K562 (cell line): ENCODE data around the gene HBP1. TPM values are rescaled to one million over a fixed set of nuclear protein-coding genes. Genes with fewer than 3 reads are reported as not detected.

ENCODE experiments used
- ATAC-seq: fragments of 200-7000 bp; cut with Tn5 transposase; 3 replicates; pipeline ENCODE4 v1.9.1; 2020; ENCODE audit warnings: moderate library complexity
- BruUV-seq: library from RNA; stranded (reverse); fragments of 400-500 nt; replicated peaks from 2 replicates; lab custom pipeline; 2021; lab: Mats Ljungman, UMichigan
- CTCF ChIA-PET: fragments of 300-600 bp; formaldehyde crosslinking; extraction: SDS; loops from one replicate; lab custom pipeline; 2021; ENCODE audit warnings: low intra/inter-chr PET ratio; lab: Yijun Ruan, JAX
- POLR2A ChIA-PET: fragments of 300-600, 350-650 bp; sonication (Branson Sonifier 250); formaldehyde crosslinking; extraction: SDS; loops from one replicate; lab custom pipeline; 2021; ENCODE audit warnings: antibody characterized with exemption, inconsistent platforms; lab: Yijun Ruan, JAX
- DNase-seq, 4 experiments: peaks; one replicate each; pipeline versions ENCODE4 v3.0.0 to v3.0.0-alpha.2; 2011 to 2018; ENCODE audit warnings: low spot score in 3 of 4, mixed read lengths in 3 of 4; ENCODE audit errors: extremely low read depth in 1 of 4
- FAIRE-seq: peaks from 2 replicates; lab custom pipeline; 2011; peaks lifted over from hg19 to GRCh38; lab: Jason Lieb, UNC
- H2AFZ ChIP-seq: 2 replicates; pipeline ENCODE4 v1.6.0; 2011; ENCODE audit warnings: low read depth, low read length, control low read depth, inconsistent platforms
- H3K27ac ChIP-seq: fragments of 200-600 bp; 3 replicates; pipeline ENCODE4 v1.8.0; 2011; ENCODE audit warnings: low read depth, mild to moderate bottlenecking, control low read depth, inconsistent platforms, low read length, moderate library complexity, mixed read lengths; ENCODE audit errors: extremely low read depth
- H3K27me3 ChIP-seq, 2 experiments: fragments of 300-600 bp in 1 of 2; 2 replicates in 1 of 2; 3 replicates in 1 of 2; pipeline versions ENCODE4 v1.6.0 to v1.8.0; 2011; ENCODE audit warnings: inconsistent platforms in 2 of 2, low read length in 2 of 2, mild to moderate bottlenecking in 1 of 2, mixed read lengths in 1 of 2, moderate library complexity in 1 of 2; ENCODE audit not compliant: control insufficient read depth in 2 of 2, insufficient read depth in 2 of 2
- H3K36me3 ChIP-seq: fragments of 300-600 bp; 3 replicates; pipeline ENCODE4 v1.8.0; 2011; ENCODE audit warnings: mild to moderate bottlenecking, low read length, inconsistent platforms; ENCODE audit not compliant: control insufficient read depth, insufficient read depth
- H3K4me1 ChIP-seq, 2 experiments: fragments of 200-600 bp in 1 of 2; replicated peaks in 1 of 2; 2 replicates in 1 of 2; 3 replicates in 1 of 2; pipeline versions ENCODE4 v1.5.1 to v1.8.0; 2011; ENCODE audit warnings: inconsistent platforms in 2 of 2, low read length in 2 of 2, mild to moderate bottlenecking in 1 of 2, mixed read lengths in 1 of 2, moderate library complexity in 1 of 2; ENCODE audit not compliant: control insufficient read depth in 2 of 2, insufficient read depth in 2 of 2
- H3K4me2 ChIP-seq: 2 replicates; pipeline ENCODE4 v1.6.1; 2011; ENCODE audit warnings: low read length, control low read depth, inconsistent platforms, mixed read lengths; ENCODE audit not compliant: insufficient read depth
- H3K4me3 ChIP-seq: fragments of 200-600 bp; sonication (generic), shearing (Covaris generic); 2 replicates; pipeline ENCODE4 v1.5.1; 2016; ENCODE audit warnings: control low read depth, inconsistent platforms
- H3K79me2 ChIP-seq: fragments of 200-600 bp; 3 replicates; pipeline ENCODE4 v1.8.0; 2011; ENCODE audit warnings: low read length, inconsistent platforms; ENCODE audit not compliant: control insufficient read depth, insufficient read depth
- H3K9ac ChIP-seq, 2 experiments: 2 replicates each; pipeline versions ENCODE4 v1.6.0 to v1.6.1; 2011; ENCODE audit warnings: low read depth in 2 of 2, low read length in 2 of 2, control low read depth in 1 of 2, inconsistent platforms in 1 of 2, mild to moderate bottlenecking in 1 of 2, mixed read lengths in 1 of 2; ENCODE audit not compliant: insufficient read depth in 1 of 2
- H3K9me1 ChIP-seq: one replicate; pipeline ENCODE4 v1.6.0; 2011; ENCODE audit warnings: inconsistent platforms, mild to moderate bottlenecking, low read length, moderate library complexity; ENCODE audit not compliant: control insufficient read depth, insufficient read depth
- H3K9me3 ChIP-seq: replicated peaks from 2 replicates; pipeline ENCODE4 v1.5.1; 2011; ENCODE audit warnings: low read depth, low read length, inconsistent platforms; ENCODE audit not compliant: control insufficient read depth, insufficient read depth
- H4K20me1 ChIP-seq: replicated peaks from 2 replicates; pipeline ENCODE4 v1.6.1; 2011; ENCODE audit warnings: low read length, inconsistent platforms, mixed read lengths; ENCODE audit not compliant: control insufficient read depth, insufficient read depth
- C11orf30 ChIP-seq: fragments of 450-650 bp; IDR thresholded peaks from 2 replicates; pipeline ENCODE4 v1.6.1; 2016; ENCODE audit warnings: low read depth, mild to moderate bottlenecking
- MAFF ChIP-seq: IDR thresholded peaks from 2 replicates; pipeline ENCODE4 v1.6.1; 2012; ENCODE audit warnings: low read length, improper control_type of control experiment
- MAFK ChIP-seq: IDR thresholded peaks from 2 replicates; pipeline ENCODE4 v1.6.1; 2011; ENCODE audit warnings: low read length, improper control_type of control experiment
- RAD21 ChIP-seq, 2 experiments: fragments of 250-450 bp in 1 of 2; fragments of 450-650 bp in 1 of 2; sonication (Bioruptor Pico) in 1 of 2; formaldehyde crosslinking in 1 of 2; IDR thresholded peaks in 1 of 2; conservative IDR thresholded peaks in 1 of 2; 2 replicates each; pipeline versions ENCODE4 v1.4.0 to v1.8.0; 2020 to 2022; ENCODE audit warnings: mild to moderate bottlenecking in 2 of 2, moderate library complexity in 1 of 2
- SMC3 ChIP-seq: conservative IDR thresholded peaks from 2 replicates; pipeline ENCODE4 v1.6.1; 2011; ENCODE audit warnings: low read depth, low read length, improper control_type of control experiment; ENCODE audit not compliant: insufficient read depth
- SP1 ChIP-seq: sonication (generic); formaldehyde crosslinking; IDR thresholded peaks from 2 replicates; pipeline ENCODE4 v1.8.1; 2022; ENCODE audit warnings: mild to moderate bottlenecking, missing genetic modification reagents
- ZNF134 ChIP-seq: fragments of 250-450 bp; sonication (Bioruptor Pico); conservative IDR thresholded peaks from 2 replicates; pipeline ENCODE4 v1.4.0; 2020
- ZNF197 ChIP-seq: fragments of 200-800 bp; sonication (Bioruptor generic); IDR thresholded peaks from 2 replicates; pipeline ENCODE4 v1.6.1; 2016; ENCODE audit warnings: low read depth, missing genetic modification characterization, missing compliant biosample characterization
- ZNF316 ChIP-seq: fragments of 450-650 bp; IDR thresholded peaks from 2 replicates; pipeline ENCODE4 v1.6.1; 2016
- ZSCAN29 ChIP-seq: fragments of 450-650 bp; IDR thresholded peaks from 2 replicates; pipeline ENCODE4 v1.6.1; 2017
- WGBS: fragments of 100-300 bp; shearing (Covaris generic); methylation state at CpG from one replicate; pipeline ENCODE4 v1.1.6; 2016; ENCODE audit warnings: low coverage, mixed read lengths; ENCODE audit not compliant: insufficient coverage; ENCODE audit errors: missing lambda C conversion rate; 5-methylcytosine and 5-hydroxymethylcytosine counted together
- in situ Hi-C: fragments of 300-500 bp; cut with MboI; formaldehyde crosslinking; loops from 4 replicates; pipeline ENCODE4 v1.15.0; 2018; ENCODE audit warnings: inconsistent platforms, mixed read lengths
- intact Hi-C: fragments of 100-400 bp; cut with micrococcal nuclease; formaldehyde crosslinking; loops from 2 replicates; pipeline ENCODE4 v1.14.2; 2022
- polyA plus RNA-seq, 8 experiments: library from polyadenylated mRNA; depleted of rRNA in 4 of 8; stranded (reverse) in 5 of 8; unstranded in 3 of 8; fragments of >200 nt; fragmentation: Nextera tagmentation in 2 of 8; fragmentation: Illumina TruSeq in 1 of 8; extraction: Ambion mirVana in 2 of 8; extraction: Trizol in 1 of 8; gene quantifications; 2 replicates each; pipeline versions ENCODE4 v1.2.1 to v1.2.3, GENCODE V29; 2011 to 2014; ENCODE audit warnings: inconsistent platforms in 1 of 8, missing spikeins in 1 of 8
- total RNA-seq, 7 experiments: library from RNA; depleted of rRNA in 6 of 7; stranded (reverse); fragments of >200 nt in 6 of 7; fragmentation: Illumina TruSeq in 2 of 7; extraction: Trizol in 2 of 7; gene quantifications; 2 replicates each; pipeline versions ENCODE4 v1.2.1 to v1.2.3, GENCODE V29; 2011 to 2021; ENCODE audit warnings: low replicate concordance in 1 of 7
- TF ChIP-seq, protein P1 (sequence below), 3 experiments: IDR thresholded peaks in 2 of 3; conservative IDR thresholded peaks in 1 of 3; 2 replicates each; pipeline ENCODE4 v1.5.1; 2011 to 2012; ENCODE audit warnings: low read length in 3 of 3, mild to moderate bottlenecking in 3 of 3, control low read depth in 2 of 3, improper control_type of control experiment in 1 of 3, inconsistent platforms in 1 of 3, low read depth in 1 of 3, mixed read lengths in 1 of 3, moderate library complexity in 1 of 3; ENCODE audit not compliant: insufficient read depth in 2 of 3

Gene HBP1
- total and polyA plus RNA-seq, 9 of the 15 experiments (the other 6 are each of a cell fraction or from before 2014, with no cell fraction given), result 18.7 to 59.9 (median 27.0) TPM

DNA sequence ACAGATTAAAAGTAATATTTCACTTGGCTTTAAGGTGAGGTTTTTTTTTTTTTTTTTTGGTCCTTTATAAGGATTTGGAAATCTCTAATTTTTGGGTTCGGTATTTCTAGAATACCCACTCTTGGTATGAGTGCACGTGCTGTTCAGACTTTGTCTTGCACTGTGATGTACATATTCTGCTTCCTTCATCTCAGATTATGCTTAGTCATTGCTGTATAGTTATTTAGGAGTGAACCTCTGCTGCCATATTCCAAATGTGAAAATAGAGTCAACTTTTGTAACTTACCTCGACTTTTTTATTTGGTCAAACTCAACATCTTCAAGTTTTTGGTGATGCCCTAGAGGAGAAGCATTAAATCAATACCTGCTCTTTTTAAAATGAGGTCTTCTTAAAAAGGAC, 40.1 kb upstream of the HBP1 start (continued):
- peak; percentile 74 for TF ChIP-seq MAFK
- TF ChIP-seq SP1 (CRISPR knock-in tag), result no peak
- TF ChIP-seq MAFF, result peak; percentile 82

DNA sequence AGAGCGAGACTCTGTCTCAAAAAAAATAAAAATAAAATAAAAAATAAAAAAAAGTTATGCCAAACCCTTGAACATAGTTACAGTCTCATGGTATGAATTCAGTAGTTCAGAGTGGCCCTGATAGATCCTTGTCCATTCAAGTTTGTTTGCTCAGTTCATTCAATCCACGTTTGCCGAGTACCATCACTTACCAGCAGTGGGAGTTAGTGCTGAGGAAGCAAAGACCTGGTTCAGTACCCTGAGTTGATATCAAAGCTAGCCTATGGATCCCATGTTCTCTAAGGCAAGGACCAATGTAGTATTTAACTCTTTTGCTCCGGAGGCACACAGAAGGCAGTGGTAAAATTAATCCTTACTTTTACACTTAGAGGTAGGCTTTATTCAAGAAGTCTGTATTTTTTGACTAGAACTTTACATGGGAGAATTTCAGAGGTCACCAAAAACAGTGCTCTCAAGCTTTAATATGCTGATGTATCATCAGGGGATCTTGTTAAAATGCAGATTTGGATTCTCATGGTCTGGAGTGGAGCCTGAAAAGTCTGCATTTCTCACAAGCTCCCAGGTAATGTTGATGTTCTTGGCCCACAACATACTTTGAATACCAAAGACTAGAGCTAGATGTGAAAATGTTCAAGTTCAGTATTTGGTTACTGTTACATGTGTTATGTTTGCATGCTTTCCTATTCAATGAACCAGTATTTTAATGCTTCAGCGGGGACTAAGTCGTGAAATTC, 38.1 kb upstream of the HBP1 start:
- no peak for DNase-seq
- no peak for FAIRE-seq
- Histone ChIP-seq H3K4me2 (no peak overlapping the region), H3K4me3 (no peak overlapping the region), H3K36me3 (peaks cover 61% of the 10 kb centered on the region; the same call in 2 of the 3 replicates), H3K9me3 (no peaks in the 10 kb centered on the region), H4K20me1 (no peaks in the 10 kb centered on the region), H3K27ac (no peak overlapping the region), H3K27me3 (no peaks in the 10 kb centered on the region), H3K9ac (no peak overlapping the region), H3K9me1 (no peaks in the 10 kb centered on the region), H2AFZ (no peak overlapping the region), H3K79me2 (peaks cover 22% of the 10 kb centered on the region), H3K4me1 (0 out of 5 replicates have a peak, but pooled peaks cover 0 to under 1% of the 10 kb centered on the region in 2 experiments)
- BruUV-seq, result TSS peak; percentile 3
- intact Hi-C loops, result no loop called here
- 83% methylated on average over 6 of the region's 6 CpGs for WGBS
- ATAC-seq, result peak; percentile 78
- CTCF ChIA-PET, result interaction anchor here (0.9 kb wide), 1 partner anchor 41 kb away, joined by 3 read pairs; no protein-coding TSS in a partner anchor
- POLR2A ChIA-PET, result interaction anchor here (0.6 to 1.4 kb wide), 6 partner anchors 8 to 168 kb away, joined by 3 to 4 read pairs (median 4); no protein-coding TSS in a partner anchor
- TF ChIP-seq ZSCAN29 (0 out of 2 replicates have a peak, but pooled peaks have one; percentile 25), MAFK (0 out of 2 replicates have a peak, but pooled peaks have one; percentile 12), ZNF316 (peak; percentile 61), SMC3 (0 out of 2 replicates have a peak, but pooled peaks have one; percentile 6), C11orf30 (peak; percentile 41), ZNF197 (no peak), ZNF134 (CRISPR knock-in tag) (no peak), RAD21 (CRISPR knock-in tag; conservative IDR thresholded peaks at IDR 0.05 in 1 of 2, IDR thresholded peaks at IDR 0.05 in 1 of 2) (peak in 1 of 2 experiments; percentile 36; a peak in 1 of 4 replicates)
- TF ChIP-seq, protein P1, sequence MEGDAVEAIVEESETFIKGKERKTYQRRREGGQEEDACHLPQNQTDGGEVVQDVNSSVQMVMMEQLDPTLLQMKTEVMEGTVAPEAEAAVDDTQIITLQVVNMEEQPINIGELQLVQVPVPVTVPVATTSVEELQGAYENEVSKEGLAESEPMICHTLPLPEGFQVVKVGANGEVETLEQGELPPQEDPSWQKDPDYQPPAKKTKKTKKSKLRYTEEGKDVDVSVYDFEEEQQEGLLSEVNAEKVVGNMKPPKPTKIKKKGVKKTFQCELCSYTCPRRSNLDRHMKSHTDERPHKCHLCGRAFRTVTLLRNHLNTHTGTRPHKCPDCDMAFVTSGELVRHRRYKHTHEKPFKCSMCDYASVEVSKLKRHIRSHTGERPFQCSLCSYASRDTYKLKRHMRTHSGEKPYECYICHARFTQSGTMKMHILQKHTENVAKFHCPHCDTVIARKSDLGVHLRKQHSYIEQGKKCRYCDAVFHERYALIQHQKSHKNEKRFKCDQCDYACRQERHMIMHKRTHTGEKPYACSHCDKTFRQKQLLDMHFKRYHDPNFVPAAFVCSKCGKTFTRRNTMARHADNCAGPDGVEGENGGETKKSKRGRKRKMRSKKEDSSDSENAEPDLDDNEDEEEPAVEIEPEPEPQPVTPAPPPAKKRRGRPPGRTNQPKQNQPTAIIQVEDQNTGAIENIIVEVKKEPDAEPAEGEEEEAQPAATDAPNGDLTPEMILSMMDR (IDR thresholded peaks at IDR 0.05 in 2 of 3, conservative IDR thresholded peaks at IDR 0.05 in 1 of 3; ENCODE audit: insufficient read depth in 2 of 3, low read depth in 1 of 3, low read length in 3 of 3), result peak in 2 of 3 experiments; percentile 33 to 36; a peak in 3 of 6 replicates
- in situ Hi-C loops, result no loop called here
